ENCODE measurements around the gene DGLUCY.
A peak's percentile ranks its signal among the peaks of the same experiment; 100 is the strongest.

The DGLUCY gene

DNA sequence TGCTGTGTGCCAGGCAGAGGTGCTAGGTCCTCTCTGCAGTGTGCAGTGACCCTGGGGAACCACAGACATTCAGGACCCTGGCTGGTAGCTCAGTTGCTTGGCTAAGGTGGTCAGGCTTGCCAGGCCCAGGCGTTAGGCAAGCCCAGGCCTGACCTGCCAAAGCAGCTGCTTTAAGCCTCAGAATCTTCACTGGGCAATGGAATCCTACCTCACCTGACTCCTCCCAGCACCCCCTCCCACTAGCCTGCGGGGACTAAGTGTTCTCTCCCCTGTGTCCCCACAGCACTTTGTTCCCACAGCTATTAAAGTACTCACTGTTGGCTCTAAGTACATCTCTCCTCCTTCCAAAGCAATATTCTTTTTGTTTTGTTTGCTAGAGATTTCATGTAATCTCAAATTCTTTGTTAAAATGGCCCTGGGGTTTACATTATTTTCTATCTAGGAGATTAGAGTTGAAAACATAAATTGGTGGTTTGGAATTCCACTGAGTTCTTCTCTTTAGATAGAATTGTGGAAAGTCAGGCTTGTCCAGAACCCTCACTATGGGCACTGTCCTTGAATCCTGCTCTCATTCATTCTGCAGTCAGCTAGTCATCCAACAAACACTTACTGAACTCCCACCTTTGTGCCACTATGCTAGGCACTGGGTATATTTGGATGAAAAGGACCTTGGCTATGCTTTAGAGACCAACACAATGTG lies 44.4 kb downstream of the DGLUCY start:
- TF ChIP-seq, protein P1, sequence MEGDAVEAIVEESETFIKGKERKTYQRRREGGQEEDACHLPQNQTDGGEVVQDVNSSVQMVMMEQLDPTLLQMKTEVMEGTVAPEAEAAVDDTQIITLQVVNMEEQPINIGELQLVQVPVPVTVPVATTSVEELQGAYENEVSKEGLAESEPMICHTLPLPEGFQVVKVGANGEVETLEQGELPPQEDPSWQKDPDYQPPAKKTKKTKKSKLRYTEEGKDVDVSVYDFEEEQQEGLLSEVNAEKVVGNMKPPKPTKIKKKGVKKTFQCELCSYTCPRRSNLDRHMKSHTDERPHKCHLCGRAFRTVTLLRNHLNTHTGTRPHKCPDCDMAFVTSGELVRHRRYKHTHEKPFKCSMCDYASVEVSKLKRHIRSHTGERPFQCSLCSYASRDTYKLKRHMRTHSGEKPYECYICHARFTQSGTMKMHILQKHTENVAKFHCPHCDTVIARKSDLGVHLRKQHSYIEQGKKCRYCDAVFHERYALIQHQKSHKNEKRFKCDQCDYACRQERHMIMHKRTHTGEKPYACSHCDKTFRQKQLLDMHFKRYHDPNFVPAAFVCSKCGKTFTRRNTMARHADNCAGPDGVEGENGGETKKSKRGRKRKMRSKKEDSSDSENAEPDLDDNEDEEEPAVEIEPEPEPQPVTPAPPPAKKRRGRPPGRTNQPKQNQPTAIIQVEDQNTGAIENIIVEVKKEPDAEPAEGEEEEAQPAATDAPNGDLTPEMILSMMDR (IDR thresholded peaks at IDR 0.05; ENCODE audit: insufficient read depth, low read depth, low read length, missing control alignments), result no peak
- no peak overlapping the region for H3K4me3 ChIP-seq (ENCODE audit: low read length)
- peak; percentile 65 for DNase-seq (ENCODE audit: low read depth)

- peak; percentile 19 for DNase-seq (ENCODE audit: low read depth)
- TF ChIP-seq, protein P1 (IDR thresholded peaks at IDR 0.05; ENCODE audit: insufficient read depth, low read depth, low read length, missing control alignments), result no peak
- no peak overlapping the region for H3K4me3 ChIP-seq (ENCODE audit: low read length)
These were observed 45.3 kb downstream of the DGLUCY start for GRCh38 chr14:91159182-91159581.

DNA sequence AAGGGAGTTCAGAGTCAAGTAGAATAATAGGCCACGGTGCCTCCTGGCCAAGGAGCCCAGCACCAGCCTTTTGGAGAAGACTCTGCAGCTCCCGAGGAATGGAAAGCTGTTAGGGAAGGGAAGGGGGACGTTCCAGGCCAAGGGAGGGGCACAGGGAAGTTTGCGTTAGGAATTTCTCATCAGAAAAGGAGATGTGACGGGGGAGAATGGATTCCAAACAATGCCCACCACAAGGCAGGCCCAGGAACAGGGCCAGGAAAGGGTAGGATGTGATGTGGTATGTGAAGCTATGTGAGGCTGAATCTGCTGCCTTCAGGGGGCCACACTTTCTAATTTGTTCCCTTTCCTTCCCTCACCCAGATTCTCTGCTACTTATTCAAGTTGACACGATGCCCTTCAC lies 46.0 kb downstream of the DGLUCY start:
- TF ChIP-seq, protein P1 (IDR thresholded peaks at IDR 0.05; ENCODE audit: insufficient read depth, low read depth, low read length, missing control alignments), result no peak
- no peak overlapping the region for H3K4me3 ChIP-seq (ENCODE audit: low read length)
- DNase-seq (ENCODE audit: low read depth), result no peak

DNA sequence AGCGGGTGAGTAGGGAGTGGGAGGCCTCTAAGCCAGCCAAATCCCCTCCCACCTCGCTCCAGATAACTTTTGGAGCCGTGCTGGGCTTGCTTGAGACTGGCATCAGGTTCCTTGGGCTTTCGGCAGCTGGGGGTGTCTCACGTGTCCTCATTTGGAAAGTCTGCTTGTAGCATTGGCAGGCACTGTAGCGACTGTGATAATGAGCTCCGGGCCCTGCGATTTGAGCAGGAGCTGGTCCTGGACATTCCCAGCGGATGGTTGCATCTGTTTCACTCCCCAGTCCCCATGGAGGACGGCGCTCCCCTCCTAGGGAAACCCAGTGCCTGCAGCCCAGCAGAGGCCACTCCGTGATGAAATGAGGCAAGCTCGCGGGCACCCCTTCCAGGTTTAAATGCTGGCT lies 49.4 kb downstream of the DGLUCY start:
- no peak for DNase-seq (ENCODE audit: low read depth)
- TF ChIP-seq, protein P1 (IDR thresholded peaks at IDR 0.05; ENCODE audit: insufficient read depth, low read depth, low read length, missing control alignments), result no peak
- H3K4me3 ChIP-seq (ENCODE audit: low read length), result no peak overlapping the region

GRCh38 chr14:91164676-91165075 lies 50.8 kb downstream of the DGLUCY start:
- TF ChIP-seq, protein P1 (IDR thresholded peaks at IDR 0.05; ENCODE audit: insufficient read depth, low read depth, low read length, missing control alignments), result no peak
- DNase-seq (ENCODE audit: low read depth), result peak; percentile 80
- no peak overlapping the region for H3K4me3 ChIP-seq (ENCODE audit: low read length)

GRCh38 chr14:91167380-91167770 lies 53.5 kb downstream of the DGLUCY start:
- no peak for DNase-seq (ENCODE audit: low read depth)
- TF ChIP-seq, protein P1 (IDR thresholded peaks at IDR 0.05; ENCODE audit: insufficient read depth, low read depth, low read length, missing control alignments), result no peak
- H3K4me3 ChIP-seq (ENCODE audit: low read length), result no peak overlapping the region

DNA sequence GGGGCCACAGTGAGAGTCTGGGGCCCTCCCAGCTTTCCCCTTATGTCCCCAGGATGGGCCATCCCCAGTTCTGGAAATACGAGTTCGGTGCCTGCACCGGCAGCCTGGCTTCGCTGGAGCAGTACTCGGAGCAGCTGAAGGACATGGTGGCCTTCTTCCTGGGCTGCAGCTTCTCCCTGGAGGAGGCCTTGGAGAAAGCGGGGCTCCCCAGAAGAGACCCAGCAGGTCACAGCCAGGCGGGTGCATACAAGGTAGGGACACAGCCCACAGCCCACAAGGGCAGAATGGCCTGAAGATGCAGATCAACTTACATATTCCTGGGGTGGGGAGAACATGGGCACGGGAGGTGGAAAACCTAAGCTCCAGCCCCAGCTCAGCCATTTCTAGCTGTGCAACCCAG lies 56.1 kb downstream of the DGLUCY start:
- TF ChIP-seq, protein P1 (IDR thresholded peaks at IDR 0.05; ENCODE audit: insufficient read depth, low read depth, low read length, missing control alignments), result no peak
- H3K4me3 ChIP-seq (ENCODE audit: low read length), result no peak overlapping the region
- no peak for DNase-seq (ENCODE audit: low read depth)

Data from epithelial cell of esophagus (primary cell).